HG02852 (cell line): ENCODE data around the gene ATP5F1E.
"Not testable (repeated sequence)": the region's sequence is repeated elsewhere in the genome, so short reads cannot be mapped to it uniquely, and the experiment has no call there.

Experiments
- ATAC-seq: cut with Tn5 transposase; IDR thresholded peaks from one replicate; pipeline ENCODE4 v1.9.1; 2021; ENCODE audit warnings: mild to moderate bottlenecking, moderate library complexity; ENCODE audit not compliant: unreplicated experiment

Gene ATP5F1E

DNA sequence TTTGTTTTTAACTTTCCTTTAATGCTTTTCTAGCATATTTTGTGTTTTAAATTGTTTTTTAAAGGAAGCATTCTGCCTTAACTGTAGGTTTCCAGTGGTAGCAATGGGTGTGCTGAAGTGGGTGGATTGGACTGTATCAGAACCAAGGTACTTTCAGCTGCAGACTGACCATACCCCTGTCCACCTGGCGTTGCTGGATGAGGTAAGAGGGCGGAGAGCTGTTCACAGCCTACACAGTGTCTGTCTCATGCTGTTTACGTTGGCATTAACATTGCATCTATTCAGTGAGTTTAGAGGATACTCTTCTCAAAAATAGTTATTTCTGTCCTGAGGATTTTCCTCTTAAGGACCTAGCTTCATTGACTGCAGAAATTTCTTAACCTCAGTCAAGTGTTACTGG lies 39.2 kb downstream of the ATP5F1E start:
- ATAC-seq = no peak

DNA sequence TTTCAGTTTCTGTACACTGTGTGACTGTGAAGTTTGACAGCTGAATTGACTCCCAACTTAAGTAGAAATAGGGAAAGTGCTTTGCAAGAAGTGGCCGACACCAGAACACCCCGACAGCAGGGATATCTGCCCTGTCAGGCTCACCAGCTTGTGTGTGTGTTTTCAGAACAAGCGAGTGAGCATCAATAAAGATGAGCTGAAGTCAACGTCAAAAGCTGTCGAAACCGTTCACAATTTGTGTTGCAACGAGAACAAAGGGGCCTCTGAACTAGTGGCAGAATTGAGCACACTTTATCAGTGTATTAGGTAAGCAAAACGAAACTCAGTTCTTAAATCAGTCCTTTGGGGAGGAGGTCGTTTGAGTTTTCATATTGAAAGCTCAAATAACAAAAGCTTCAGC lies 40.4 kb downstream of the ATP5F1E start:
- no peak for ATAC-seq

DNA sequence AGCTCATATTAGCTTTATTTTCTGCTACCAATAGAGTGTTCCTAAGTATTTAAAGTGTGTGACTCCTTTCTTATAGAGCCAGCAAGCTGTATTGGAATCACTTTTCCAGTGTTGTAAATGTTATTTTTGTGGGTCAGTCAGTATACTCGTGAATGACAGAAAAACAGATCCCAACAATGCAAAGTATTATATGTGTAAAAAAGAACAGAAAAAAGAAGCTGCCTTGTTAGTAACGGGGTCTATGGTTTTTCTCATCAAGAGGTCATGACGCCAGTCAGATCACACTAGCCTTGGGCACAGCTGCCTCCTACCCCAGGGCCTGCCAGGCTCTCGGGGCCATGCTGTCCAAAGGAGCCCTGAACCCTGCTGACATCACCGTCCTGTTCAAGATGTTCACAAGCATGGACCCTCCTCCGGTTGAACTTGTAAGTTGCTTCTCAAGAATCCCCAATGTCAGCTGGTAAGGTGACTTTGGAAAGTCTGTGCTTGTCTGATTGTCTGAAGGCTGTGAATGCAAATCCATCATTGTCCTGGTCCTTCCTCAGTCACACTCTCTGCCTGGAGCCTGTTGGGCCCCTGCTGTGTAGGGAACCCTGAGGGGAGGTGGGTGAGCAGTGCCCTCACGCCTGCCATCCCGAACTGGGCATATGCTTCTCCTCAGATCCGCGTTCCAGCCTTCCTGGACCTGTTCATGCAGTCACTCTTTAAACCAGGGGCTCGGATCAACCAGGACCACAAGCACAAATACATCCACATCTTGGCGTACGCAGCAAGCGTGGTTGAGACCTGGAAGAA lies 41.3 kb downstream of the ATP5F1E start:
- no peak for ATAC-seq

DNA sequence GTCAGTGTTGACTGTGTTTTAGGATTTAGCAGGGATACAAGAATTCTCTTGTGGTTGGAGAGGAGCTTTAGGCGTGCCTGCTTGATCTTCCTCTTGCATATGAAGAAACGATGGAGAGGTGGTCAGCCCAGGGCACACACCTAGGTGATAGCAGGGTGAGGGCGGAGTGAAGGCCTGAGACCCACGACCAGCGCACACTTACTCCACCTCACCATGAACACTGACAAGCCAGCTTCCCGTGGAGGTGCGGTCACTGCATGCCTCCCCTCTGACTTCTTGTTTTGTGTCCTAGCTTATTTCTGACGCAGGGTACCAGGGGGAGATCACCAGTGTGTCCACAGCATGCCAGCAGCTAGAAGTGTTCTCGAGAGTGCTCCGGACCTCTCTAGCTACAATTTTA lies 42.9 kb downstream of the ATP5F1E start:
- ATAC-seq = no peak

DNA sequence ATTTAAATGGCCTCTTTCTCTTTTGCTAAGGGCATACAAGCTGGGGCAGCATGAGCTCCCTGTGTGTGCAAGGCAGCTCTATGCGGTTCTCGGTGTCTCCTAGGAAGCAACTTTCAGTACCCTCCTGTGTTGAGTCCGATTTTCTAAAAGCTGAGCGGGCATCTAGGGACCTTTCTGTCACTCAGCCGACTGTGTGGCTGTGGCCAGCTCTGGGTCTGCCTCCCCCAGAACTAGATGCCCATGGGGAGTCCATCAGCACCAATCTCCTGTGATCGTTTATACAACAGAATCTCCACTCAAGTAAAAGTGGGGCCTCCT lies 43.6 kb downstream of the ATP5F1E start:
- no peak for ATAC-seq

DNA sequence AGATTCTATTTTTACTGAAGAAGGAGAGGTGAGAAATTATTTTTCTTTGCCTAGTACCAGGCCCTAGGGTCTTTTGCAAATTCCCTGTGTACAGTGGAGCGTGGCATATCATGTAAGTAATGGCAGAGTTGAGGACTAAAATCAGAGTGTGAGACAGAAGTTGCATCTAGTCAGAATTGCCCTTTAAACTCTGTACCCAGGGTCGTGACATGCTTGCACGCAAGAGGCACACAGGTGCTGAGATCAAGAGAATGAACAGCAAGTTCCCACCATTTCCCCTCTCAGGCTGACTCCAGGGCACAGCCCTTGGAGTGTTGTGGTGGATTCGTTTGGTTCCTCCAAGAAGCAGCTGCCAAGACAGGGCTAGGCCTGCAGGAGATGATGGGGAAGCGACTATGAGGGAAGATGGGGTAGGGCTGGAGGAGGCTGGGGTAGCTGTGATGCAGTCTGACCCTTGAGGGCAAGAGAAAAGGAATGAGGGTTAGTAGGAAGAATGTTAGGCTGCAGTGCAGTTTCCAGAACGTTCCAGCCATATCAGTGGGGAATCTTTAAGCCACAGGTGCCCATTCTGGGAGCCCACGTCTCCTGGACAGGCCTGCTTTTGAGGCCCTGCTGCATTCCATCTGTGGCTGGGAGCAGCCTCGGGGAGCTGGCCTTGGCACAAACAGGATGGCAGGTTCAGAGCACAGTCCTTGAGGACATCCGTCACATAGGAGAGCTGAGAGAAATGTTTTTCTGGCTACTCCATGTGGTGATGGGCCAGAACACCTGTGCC lies 44.2 kb downstream of the ATP5F1E start:
- ATAC-seq = no peak

DNA sequence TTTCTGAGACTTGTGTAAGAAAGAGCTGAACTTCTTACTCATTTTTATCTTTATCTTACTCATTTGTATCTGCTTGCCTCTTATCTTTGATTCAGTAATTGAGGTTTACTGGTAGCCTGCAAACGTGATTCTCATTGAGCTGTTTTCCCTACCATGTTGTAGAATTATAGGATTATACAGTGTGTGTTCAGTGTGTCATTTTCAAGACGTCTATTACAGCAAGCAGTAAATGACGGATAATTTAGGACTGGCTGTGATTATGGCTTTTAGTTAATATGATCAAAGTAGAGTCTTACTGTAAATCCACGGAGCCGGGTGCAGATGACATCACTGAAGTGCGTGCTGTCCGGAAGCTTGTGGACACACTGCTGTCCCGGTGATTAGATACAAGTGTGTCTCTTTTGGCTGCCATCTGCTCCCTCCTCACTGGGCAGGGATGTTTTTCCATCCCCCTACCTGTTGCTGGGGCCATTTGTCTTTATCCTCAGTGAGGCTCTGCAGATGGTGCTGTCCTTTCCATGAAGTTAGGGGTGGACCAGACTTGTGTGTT lies 45.1 kb downstream of the ATP5F1E start:
- ATAC-seq = no peak

DNA sequence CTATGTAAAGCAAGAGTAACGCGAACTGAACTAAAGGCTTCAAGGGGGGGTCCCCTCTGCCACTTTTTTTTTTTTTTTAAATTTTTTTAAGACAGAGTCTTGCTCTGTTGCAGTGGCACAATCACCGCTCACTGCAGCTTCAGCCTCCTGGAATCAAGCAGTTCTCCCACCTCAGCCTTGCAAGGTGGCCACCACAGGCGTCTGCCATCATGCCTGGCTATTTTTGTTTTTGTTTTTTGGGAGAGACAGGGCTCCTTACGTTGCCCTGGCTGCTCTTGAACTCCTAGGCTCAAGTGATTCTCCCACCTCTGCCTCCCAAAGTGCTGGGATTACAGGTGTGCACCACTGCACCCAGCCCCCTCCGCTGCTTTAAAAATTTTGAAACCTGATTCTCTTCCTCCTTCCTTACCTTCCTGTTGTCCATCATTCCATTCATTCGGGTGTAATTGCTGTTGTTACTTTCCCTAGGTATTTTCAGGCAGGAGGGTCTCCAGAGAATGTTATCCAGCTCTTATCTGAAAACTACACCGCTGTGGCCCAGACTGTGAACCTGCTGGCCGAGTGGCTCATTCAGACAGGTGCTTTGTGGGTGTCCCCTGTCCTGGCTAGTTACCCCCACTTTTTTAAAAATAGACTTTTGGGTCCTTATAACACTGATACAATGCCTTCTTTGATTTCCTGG lies 45.7 kb downstream of the ATP5F1E start:
- no peak for ATAC-seq

DNA sequence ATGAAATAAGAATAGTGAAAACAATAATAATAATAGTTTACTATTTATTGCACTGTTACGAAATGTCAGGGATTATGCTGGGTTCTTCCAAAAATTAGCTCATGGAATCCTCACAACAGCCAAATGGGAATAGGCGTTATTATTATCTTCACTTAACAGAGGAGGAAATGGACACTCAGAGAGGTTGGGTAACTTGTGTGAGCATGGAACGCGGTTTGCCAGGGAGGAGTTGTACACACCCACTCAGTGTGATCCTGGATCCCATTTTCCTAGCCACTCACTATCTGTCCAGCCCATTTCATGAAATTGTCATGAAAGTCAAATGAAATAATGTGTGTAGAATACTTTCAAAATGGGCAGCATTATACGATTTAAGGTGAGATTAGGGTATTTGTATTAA lies 46.5 kb downstream of the ATP5F1E start:
- no peak for ATAC-seq

DNA sequence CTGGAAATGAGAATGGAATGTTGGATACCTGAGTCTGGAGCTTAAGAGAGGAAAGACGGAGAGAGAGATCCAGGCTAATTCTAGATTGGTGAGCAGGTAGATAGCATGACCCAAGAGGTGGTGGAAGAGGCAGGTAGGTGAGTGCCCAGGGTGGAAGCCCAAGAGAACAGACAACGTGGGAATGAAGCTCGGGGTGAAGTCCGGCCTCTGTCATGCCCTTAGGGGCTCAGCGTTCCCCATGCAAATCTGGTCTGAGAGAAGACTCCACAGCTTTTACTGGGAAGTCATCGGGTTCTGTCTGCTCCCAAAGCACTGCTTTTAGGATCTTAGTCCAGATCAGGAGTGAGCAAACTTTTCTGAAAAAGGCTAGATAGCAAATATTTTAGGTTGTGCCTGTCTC lies 47.4 kb downstream of the ATP5F1E start:
- ATAC-seq = no peak

DNA sequence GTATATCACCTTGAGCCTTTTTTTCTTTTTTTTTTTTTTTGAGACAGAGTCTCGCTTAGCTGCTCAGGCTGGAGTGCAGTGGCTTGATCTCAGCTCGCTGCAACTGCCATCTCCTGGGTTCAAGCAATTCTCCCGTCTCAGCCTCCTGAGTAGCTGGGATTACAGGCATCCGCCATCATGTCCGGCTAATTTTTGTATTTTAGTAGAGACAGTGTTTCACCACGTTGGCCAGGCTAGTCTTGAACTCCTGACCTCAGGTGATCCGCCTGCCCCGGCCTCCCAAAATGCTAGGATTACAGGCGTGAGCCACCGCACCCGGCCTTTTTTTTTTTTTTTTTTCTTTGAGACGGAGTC lies 49.0 kb downstream of the ATP5F1E start:
- not testable (repeated sequence) for ATAC-seq

DNA sequence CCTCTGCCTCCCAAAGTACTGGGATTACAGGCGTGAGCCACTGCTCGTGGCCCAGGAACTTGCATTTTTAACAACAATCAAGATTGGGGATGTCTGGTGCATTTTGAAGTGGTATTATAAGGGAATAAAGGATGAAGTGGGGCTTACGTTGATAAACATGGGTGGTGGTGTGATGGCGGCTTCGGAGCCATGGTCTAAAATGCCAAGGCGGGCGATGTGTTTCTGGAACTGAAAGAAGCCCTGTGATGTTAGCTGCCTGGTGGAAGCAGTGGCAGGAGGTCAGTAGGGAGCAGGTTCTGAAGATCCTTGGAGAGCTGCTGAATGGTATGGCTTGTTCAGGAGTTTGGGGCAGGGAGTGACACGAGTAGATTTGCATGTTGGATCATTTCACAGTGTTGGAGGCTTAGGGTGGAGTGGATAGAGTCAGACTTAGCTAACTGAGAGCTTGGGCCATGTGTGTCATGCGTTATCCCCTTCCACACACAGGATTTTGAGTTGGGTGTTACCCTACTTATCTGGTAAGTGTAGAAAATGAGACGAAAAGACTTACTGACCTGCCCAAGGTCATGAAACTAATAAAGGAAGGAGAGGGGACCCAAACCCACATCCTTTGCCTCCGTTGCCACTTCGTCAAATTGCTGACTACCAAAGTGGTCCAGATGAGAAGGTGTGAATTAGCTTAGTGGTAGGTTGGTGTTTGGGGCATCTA lies 49.6 kb downstream of the ATP5F1E start:
- no peak for ATAC-seq

DNA sequence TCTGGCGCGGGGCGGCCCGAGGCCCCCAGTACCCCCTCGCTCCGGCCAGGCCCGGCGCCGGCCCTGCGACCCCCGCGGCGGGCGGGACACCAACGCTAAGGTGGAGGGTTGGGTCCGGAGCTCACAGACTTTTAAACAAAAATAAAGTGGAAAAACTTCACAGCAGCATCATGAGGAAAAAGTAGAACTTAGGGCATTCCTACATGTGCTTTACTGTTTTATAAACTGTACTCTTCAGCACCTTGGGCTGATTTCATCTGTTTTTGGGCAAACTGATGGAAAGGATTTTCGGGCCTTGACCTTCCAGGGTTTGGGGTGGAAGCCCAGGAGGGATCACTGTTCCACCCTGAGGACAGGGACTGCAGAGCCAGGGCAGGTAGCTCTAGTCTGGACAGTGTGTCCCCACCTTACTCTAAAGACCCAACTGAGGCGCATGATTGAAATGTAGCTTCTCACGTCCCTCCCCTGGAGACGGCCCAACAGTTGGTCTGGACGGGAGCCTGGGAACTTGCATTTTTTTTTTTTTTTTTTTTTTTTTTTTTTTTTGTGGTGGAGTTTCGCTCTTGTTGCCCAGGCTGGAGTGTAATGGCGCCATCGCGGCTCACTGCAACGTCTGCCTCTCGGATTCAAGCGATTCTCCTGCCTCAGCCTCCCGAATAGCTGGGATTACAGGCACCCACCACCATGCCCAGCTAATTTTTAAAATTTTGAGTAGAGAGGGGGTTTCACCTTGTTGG lies 50.3 kb downstream of the ATP5F1E start:
- peak; percentile 1 for ATAC-seq

DNA sequence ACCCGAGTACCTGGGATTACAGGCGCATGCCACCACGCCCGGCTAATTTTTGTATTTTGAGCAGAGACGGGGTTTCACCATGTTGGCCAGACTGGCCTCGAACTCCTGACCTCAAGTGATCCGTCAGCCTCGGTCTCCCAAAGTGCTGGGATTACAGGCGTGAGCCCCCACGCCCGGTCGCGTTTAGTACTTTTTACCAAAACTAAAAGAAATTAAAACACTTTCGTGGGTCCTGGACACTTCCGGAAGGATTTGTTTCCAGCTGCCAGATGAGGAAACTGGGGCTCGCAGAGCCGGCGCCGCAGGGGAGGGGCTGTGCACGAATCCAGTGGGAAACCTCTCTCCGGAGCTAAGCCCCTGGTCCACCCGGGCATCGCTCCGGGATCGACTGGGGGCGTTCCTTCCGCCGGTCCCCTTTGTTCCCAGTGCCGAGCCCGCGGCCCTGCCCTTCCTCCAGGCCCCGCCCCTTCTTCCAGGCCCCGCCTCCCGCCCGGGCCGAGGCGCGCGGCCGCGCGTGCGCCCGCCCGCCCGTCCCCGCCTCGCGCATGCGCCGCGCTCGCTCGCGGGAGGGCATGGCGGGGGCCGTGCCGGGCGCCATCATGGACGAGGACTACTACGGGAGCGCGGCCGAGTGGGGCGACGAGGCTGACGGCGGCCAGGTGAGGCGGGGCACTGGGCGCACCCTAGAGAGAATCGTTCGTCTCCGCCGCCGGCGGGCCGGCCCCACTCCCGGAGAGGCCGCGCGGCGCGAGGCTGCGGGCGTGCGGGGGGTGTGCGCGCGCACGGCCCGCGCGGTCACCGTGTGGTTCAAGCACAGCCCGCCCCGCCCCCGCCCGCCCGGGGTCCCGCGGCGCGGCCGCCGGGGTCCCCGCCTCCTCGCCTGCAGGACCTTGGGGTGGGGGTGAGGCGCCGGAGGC lies 51.2 kb downstream of the ATP5F1E start, which contains the start of gene NELFCD:
Gene NELFCD (plus strand): TSS at position 546 of the 917 bp plus-strand sequence. CDS start 54 bp downstream, at position 600.
- peak; percentile 74 for ATAC-seq

DNA sequence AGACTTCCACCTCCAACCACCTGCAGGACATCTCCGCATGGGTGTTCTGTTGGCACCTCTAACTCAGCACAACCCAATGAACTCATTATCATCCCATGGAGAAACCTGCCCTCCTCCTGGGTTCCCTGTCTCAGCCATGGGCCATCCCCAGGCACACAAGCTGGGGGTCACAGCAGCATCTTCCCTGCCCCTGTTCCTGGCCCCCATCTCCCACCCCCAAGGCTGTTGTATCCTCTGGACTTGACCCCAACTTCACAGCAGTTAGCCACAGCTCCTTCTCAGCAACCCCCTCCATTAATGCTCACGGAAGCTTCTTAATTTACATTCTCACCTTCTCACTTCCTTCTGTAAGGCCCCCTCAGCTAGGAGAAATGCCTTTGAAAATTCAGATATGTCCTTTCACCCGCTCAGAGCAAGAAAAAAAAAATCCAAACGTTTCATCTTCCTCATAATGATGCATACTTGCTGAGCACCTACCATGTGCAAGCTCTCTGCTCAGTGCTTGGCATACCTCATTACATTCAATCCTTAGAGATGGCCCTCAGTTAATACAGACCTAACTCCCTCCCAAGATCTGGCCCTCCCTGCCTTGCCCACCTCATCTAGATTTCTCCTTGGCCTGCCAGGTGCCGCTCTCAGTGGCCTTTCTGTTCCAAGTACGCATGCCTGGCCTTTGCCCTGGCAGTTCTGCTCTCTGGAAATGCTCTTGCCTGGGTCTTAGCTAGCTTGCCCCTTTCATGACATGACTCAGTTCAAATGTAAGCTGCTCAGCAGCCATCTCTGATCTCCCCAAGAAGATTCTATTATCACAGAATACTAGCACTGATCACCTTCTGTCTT lies 53.6 kb downstream of the ATP5F1E start:
- ATAC-seq = no peak

DNA sequence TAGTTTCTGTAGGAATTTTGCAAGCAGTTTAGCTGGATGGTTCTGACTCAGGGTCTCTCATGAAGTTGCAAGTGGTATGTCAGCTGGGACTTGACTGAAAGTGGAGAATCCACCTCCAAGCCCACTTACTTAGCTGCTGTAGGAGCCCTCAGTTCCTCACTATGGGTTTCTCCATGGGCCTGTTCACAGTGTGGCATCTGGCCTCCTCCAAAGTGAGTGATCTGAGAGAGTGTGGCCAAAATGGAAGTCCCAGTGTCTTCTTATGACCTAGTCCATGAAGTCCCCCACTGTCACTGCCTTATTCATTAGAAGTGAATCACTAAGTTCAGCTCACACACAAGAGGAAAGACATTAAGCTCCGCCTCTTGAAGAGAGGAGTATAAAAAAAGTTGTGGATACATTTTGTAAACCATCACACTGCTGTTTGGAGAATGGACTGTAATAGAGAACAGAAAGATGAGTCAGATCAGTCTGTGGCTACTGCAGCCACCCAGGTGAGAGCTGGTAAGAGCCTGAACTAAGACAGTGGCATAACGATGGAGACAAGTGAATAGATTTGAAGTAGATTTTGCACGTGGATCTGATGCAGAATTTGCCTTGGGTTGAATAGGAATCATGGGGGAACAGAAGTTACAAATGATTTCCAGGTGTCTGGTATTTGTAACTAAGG lies 55.9 kb downstream of the ATP5F1E start:
- ATAC-seq = no peak
